ENCODE results near the gene RDH11.

GRCh38 chr14:67694791-67695393 lies 672 bp downstream of the RDH11 start:
- no peak for TF ChIP-seq CTCF (optimal IDR thresholded peaks at IDR 0.05 in 1 of 3, IDR thresholded peaks at IDR 0.05 in 1 of 3, conservative IDR thresholded peaks at IDR 0.05 in 1 of 3; ENCODE audit: extremely low read depth in 1 of 3, insufficient read depth in 2 of 3, low read length in 3 of 3)
- TF ChIP-seq EZH2 (IDR thresholded peaks at IDR 0.05; ENCODE audit: low read length) = no peak
